Fibroblast of pulmonary artery (primary cell): ENCODE data around the gene TENM4.

Experiments
- DNase-seq: peaks from one replicate; pipeline ENCODE4 v3.0.0-alpha.2; 2010; ENCODE audit warnings: low read depth
- H3K4me3 ChIP-seq: replicated peaks from 2 replicates; pipeline ENCODE4 v1.5.1; 2011; ENCODE audit warnings: low read depth, mild to moderate bottlenecking, control low read depth, low read length, moderate library complexity
- TF ChIP-seq, protein P1 (sequence below): IDR thresholded peaks from 2 replicates; pipeline ENCODE4 v1.5.1; 2011; ENCODE audit warnings: mild to moderate bottlenecking, control low read depth, low read length, inconsistent platforms; ENCODE audit errors: missing control alignments

Gene TENM4

DNA sequence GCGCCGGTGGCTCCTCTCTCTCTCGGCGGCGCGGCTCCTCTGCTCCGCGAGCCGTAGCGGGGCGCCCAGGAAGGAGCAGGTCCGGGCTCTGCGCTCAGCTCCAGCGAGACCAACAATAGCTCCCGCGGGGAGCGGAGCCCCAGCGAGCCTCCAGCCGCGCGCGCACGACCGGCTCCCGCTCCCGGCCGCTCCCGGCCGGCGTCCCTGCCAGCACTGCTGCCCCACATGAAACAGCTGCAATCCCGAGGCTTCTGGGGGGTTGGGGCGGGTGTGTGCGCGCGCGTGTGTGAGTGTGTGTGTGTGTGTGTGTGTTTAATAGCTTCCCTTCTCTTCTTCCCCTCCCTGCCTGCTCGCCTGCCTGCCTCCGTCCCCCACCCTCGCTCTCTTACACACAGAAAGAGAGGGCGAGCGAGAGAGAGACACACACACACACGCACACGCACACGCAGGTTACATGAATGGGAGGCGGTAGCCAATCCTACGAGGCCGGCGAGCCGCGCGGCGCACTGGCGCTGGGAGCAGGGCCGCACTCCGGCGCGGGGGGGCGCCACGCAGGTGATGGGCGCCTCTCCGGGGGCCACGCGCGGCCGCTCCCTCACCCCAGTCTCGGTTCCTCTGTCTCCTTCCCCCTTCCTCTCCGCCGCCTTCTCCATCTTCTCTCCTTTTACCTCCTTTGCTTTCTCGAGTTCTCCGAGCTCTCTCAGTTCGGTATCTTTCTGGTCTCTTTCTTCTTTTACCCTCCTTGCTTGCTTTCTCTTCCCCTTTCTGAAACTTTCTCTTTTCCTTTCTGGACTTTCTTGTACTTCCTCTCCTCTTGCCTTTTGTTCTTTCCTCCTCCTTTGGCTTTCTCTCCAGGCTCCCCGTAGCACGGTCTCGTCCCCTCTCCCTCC lies at the start of gene TENM4:
TSS of gene TENM4 (minus strand) at position 460 of the 890 bp plus-strand sequence. CDS start 371,086 bp downstream, outside the sequence.
- TF ChIP-seq, protein P1, sequence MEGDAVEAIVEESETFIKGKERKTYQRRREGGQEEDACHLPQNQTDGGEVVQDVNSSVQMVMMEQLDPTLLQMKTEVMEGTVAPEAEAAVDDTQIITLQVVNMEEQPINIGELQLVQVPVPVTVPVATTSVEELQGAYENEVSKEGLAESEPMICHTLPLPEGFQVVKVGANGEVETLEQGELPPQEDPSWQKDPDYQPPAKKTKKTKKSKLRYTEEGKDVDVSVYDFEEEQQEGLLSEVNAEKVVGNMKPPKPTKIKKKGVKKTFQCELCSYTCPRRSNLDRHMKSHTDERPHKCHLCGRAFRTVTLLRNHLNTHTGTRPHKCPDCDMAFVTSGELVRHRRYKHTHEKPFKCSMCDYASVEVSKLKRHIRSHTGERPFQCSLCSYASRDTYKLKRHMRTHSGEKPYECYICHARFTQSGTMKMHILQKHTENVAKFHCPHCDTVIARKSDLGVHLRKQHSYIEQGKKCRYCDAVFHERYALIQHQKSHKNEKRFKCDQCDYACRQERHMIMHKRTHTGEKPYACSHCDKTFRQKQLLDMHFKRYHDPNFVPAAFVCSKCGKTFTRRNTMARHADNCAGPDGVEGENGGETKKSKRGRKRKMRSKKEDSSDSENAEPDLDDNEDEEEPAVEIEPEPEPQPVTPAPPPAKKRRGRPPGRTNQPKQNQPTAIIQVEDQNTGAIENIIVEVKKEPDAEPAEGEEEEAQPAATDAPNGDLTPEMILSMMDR = no peak
- peak; percentile 67 for DNase-seq
- peak within 1 kb of the TSS; percentile 51 for H3K4me3 ChIP-seq

DNA sequence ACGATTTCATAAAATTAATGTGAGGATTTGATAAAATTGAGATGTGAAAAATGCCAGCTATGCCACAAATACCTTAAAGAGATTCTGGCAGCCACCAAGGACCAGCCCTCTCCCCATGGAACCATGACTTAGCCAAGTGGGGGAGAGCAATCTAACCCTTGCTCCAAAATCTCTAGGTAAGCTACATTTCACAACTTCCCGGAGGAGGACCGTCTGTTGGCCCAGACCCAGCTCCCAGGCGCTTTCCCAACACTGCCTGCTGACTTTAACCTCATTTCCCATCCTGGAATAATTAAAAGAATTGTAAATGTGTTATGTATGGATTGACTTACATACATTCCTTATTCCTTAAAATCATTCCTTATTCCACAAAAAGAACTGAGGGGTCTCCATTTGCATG lies 47.5 kb upstream of the TENM4 start:
- TF ChIP-seq, protein P1 = no peak
- DNase-seq = peak; percentile 22

DNA sequence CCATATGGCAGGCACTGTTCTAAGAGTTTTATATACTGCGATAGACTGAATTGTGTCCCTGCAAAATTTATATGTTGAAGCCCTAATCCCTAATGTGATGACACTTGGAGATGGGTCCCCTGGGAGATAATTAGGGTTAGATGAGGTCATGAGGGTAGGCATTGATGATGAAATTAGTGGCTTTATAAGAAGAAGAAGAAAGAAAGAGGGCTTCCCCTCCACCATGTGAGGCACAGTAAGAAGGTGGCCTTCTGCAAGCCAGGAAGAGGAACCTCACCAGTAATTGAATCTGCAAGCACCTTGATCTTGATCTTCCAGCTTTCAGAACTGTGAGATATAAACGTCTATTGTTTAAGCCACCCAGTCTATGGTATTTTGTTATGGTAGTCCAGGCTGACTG lies 46.6 kb upstream of the TENM4 start:
- TF ChIP-seq, protein P1 = no peak
- no peak for DNase-seq
- H3K4me3 ChIP-seq = no peak overlapping the region

More for the DNA sequence above, 47.5 kb upstream of the TENM4 start:
- no peak overlapping the region for H3K4me3 ChIP-seq

DNA sequence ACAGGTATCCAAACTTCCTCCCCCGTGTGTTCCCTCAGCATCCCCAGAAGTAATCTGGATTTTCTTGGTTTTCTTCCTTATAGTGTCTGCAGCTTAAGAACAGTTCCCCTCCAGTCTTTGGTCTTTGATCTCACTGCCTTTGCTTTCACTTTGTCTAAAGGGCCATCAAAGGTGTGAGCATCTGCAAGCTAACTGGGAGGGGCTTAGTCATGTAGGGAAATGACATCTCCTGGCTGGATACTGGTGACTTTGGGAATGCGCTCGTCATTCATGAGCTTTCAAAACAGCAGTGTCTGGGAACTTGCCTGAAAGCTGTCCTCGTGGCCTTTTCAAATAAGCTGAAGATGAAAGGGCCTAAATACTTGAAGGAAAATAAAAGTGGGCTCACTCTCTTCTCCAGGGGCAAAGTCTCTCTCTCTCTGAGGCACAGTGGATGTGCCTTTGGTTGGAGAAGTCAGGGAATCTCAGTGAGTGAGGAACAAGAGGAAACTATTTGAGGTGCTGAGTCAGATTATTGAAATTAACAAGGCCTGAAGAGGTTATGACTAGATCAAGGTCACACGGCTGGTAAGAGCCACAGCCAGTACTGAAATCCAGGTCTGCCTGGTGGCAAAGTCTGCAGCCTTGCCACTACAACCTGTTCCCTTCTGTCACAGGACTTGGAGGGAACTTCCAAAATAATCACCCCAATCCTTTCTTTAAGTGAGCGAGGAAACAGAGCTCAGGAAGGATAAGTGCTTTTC lies 45.6 kb upstream of the TENM4 start:
- no peak overlapping the region for H3K4me3 ChIP-seq
- no peak for DNase-seq
- TF ChIP-seq, protein P1 = no peak

DNA sequence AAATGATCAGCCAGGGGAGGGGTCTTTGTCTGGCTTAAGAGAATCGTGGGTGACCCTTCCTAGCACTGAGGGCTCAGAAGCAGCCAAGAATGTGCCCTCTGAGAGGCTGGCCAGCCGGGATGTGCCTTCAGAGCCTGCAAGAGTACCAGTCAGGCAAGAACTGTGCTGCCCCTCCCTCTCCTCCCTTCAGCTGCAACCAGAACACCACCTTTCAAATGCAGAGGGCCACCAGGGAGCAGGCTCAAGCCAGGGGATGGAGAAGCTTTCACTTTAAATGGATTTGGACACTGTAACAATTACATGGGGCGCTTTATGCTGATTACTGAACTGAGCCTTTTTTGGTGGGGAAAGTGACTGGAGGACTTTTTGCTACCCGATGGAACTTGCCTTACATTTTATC lies 44.9 kb upstream of the TENM4 start:
- TF ChIP-seq, protein P1 = no peak
- DNase-seq = no peak
- H3K4me3 ChIP-seq = no peak overlapping the region

DNA sequence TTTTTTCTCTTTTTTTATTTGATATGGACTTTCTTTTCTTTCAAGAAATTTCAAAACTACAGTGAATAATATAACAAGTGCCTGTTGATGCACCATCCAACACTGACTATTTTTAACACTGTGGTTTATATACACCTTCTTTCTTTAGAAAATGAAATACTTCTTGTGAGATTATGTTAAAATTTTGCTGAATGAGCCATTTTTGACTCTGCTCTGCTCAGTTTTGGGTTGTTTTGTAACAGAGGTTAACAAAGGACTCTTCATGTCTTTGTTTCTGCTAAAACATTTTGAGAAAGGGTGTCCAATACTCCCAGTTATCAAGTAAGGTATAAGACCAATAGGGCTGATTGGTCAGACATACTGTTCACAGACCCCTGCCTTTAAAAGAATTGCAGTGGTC lies 44.0 kb upstream of the TENM4 start:
- no peak for DNase-seq
- H3K4me3 ChIP-seq = no peak overlapping the region
- TF ChIP-seq, protein P1 = no peak
